ENCODE results near the gene NIM1K.

NIM1K gene

DNA sequence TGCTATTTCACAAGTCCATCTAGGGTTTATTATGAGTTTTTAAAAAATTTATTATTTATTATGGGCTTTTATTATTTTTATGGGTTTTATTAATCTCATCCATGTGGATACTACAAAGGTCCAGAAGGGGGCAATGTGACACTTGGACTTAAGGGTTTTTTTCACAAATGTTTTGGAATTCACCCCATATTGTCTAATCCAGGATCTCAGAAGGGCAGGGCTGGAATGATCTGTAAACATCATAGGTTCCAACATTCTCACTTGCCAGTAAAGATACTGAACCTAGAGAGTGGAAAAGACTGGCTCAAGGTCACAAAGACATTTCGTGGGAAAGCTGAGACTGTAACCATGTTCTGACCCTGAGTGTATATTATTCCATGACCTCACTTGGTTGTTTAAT, 35.6 kb downstream of the NIM1K start:
- peak; percentile 55 for DNase-seq (ENCODE audit: low read depth, low spot score)
- in situ Hi-C loops (cut with HindIII; ENCODE audit: low sequenced_read_pairs) = no loop called here
- H3K4me3 ChIP-seq (ENCODE audit: low read depth, low read length) = no peak overlapping the region
- TF ChIP-seq, protein P1, sequence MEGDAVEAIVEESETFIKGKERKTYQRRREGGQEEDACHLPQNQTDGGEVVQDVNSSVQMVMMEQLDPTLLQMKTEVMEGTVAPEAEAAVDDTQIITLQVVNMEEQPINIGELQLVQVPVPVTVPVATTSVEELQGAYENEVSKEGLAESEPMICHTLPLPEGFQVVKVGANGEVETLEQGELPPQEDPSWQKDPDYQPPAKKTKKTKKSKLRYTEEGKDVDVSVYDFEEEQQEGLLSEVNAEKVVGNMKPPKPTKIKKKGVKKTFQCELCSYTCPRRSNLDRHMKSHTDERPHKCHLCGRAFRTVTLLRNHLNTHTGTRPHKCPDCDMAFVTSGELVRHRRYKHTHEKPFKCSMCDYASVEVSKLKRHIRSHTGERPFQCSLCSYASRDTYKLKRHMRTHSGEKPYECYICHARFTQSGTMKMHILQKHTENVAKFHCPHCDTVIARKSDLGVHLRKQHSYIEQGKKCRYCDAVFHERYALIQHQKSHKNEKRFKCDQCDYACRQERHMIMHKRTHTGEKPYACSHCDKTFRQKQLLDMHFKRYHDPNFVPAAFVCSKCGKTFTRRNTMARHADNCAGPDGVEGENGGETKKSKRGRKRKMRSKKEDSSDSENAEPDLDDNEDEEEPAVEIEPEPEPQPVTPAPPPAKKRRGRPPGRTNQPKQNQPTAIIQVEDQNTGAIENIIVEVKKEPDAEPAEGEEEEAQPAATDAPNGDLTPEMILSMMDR (IDR thresholded peaks at IDR 0.05; ENCODE audit: low read depth, low read length) = peak; percentile 52

DNA sequence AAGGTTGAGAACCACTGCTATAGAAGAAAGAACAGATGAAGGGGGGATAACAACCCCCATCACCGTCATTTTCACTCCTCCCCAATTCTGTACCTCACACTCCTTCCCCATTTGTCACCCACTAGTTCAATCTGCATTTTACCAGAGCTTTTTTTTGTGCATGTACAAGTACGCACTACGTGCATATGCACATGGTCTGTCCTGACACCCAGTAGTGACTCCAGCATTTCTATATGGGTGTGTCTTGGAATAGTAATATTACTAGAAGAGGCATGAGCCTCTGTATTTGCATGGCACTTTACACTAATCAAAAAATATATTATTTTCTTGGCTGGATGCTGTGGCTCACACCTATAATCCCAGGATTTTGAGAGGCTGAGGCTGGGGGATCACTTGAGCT, 38.7 kb downstream of the NIM1K start:
- DNase-seq (ENCODE audit: low read depth, low spot score) = no peak
- no peak overlapping the region for H3K4me3 ChIP-seq (ENCODE audit: low read depth, low read length)
- in situ Hi-C loops (cut with HindIII; ENCODE audit: low sequenced_read_pairs) = no loop called here
- TF ChIP-seq, protein P1 (IDR thresholded peaks at IDR 0.05; ENCODE audit: low read depth, low read length) = no peak

DNA sequence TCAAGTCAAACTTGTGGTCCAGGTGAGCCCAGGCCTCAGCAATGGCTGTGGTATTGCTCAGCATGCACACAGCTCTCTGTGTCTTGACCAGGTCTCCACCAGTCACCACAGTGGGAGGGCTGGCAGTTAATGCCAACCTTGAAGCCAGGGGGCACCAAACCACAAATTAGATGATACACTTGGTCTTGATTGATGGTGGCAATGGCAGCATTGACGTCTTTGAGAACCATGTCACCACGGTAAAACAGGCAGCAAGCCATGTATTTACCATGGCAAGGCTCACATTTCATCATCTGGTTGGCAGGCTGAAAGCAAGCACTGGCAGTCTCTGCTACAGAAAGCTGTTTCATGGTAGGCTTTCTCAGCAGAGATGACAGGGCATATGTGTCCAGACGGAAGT, 40.0 kb downstream of the NIM1K start:
- TF ChIP-seq, protein P1 (IDR thresholded peaks at IDR 0.05; ENCODE audit: low read depth, low read length) = peak; percentile 9
- DNase-seq (ENCODE audit: low read depth, low spot score) = no peak
- in situ Hi-C loops (cut with HindIII; ENCODE audit: low sequenced_read_pairs) = no loop called here
- H3K4me3 ChIP-seq (ENCODE audit: low read depth, low read length) = no peak overlapping the region

DNA sequence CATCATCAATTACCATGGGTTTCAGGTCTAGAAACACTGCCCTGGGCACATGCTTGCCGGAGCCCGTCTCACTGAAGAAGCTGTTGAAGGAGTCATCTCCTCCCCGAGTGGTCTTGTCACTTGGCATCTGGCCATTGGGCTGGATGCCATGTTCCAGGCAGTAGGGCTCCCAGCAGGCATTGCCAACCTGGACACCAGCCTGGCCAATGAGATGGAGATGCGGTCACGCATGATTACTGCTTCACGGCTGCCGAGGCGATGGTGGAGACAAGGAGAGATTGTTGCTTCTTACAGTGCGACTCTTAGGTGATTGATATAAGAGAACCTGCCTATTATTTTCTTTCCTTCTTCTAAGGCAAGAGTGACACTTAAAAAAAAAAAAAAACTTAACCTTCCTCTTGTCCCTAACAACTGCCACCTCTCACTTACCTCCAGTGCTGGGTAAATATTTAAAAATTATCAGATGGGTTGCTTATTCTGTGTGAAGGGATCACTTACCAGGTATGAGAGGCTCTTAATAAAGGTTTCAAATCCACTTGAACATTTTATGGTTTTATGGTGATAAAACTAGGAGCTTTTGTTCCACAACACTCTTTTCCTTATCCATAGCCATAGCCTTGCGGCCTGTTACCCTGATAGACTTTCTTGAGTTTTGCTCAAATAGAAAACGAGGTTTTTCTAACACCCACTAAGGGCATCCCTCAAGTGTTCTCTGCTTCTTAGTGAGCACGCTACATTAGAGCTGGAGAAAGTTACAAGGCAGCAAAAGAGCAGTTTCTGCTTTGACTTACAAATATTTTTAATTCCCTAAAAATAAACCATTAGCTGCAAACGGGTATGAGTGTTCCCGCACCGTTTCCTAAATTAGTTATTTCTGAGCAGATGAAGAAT, 41.2 kb downstream of the NIM1K start:
- TF ChIP-seq, protein P1 (IDR thresholded peaks at IDR 0.05; ENCODE audit: low read depth, low read length) = no peak
- DNase-seq (ENCODE audit: low read depth, low spot score) = no peak
- in situ Hi-C loops (cut with HindIII; ENCODE audit: low sequenced_read_pairs) = no loop called here
- no peak overlapping the region for H3K4me3 ChIP-seq (ENCODE audit: low read depth, low read length)

DNA sequence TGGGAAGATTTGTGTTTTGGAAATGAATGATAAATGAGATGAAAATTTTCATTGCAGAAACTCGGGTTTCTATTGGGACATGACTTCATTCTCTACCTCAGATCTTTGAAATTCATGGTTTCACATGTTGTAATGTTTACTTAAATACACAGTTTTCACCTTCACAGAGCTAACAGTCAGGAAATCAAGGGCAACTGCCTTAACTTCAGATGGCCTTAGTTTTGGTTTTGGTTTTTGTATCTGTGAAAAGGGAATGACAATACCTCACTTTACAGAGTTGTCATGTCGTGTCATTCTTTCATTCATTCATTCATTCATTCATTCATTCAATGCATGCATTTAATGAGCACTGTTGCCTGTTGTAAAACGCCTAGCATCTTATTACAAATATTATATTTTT, 41.9 kb downstream of the NIM1K start:
- DNase-seq (ENCODE audit: low read depth, low spot score) = no peak
- no peak overlapping the region for H3K4me3 ChIP-seq (ENCODE audit: low read depth, low read length)
- TF ChIP-seq, protein P1 (IDR thresholded peaks at IDR 0.05; ENCODE audit: low read depth, low read length) = no peak
- in situ Hi-C loops (cut with HindIII; ENCODE audit: low sequenced_read_pairs) = no loop called here

DNA sequence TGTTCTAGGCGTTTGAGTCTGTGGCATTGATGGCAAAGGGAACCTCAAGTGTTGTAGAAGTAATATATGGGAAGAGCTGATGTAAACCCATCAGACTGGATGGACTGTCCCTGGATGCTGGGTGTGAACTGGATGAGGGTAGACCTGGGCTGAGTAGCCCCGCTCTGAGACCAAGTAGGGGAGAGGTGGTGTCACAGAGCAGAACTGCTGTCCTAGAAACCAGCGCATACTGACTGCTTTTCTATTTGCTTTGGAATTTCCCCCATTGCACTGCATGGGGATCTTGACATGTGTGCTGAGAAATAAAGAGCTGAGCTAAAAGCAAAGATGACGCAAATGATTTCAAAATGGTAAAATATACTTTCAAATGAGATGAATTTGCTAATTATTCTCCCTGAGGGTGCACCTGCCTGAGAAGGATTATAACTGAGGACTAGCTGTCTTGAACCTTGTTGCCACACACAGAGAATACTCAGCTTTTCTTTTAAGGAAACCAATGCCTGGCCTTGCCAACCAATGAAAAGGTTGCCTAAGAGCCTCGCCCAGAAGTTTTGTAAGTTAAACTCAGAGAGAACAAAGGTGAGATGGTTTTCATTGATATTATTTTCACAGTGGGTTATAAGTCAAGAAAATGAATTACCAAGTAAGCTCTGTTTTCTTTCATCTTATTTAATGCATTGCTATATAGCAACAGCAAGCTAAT, 44.8 kb downstream of the NIM1K start:
- no peak for DNase-seq (ENCODE audit: low read depth, low spot score)
- H3K4me3 ChIP-seq (ENCODE audit: low read depth, low read length) = no peak overlapping the region
- in situ Hi-C loops (cut with HindIII; ENCODE audit: low sequenced_read_pairs) = no loop called here
- TF ChIP-seq, protein P1 (IDR thresholded peaks at IDR 0.05; ENCODE audit: low read depth, low read length) = no peak
